Measurements from ENCODE around the gene SENP6. TPM values are rescaled to one million over a fixed set of nuclear protein-coding genes. Genes with fewer than 3 reads are reported as not detected.
A peak's percentile ranks its signal among the peaks of the same experiment; 100 is the strongest.

The SENP6 gene
- total RNA-seq, 2 experiments from 2014 or later = 54.0 to 57.7 TPM

DNA sequence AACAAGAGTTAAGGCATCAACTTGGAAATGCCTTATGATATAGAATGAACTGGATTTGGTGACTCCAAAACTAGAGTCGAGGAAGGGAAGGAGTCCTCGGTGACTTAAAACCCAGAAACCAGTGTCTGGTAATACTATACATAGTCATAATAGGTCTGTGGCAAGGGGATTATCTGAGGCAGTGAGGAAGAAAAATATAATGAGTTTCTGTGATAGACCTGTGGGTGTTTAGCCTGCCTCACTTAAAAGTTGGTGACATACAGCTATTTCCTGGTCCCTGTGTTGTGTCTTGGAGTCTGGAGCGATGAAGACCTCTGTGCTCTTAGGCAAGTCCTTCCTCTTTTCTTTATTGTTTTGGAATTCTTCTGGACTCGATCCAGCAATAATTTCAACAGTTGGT is 142.3 kb downstream of the SENP6 start:
- Mint-ChIP-seq H3K4me1 (ENCODE audit: low read depth) (peaks cover 3% of the 10 kb centered on the region), H3K27me3 (ENCODE audit: low read depth) (peaks cover 24% of the 10 kb centered on the region), H3K27ac (no peak overlapping the region), H3K36me3 (ENCODE audit: low read depth) (no peaks in the 10 kb centered on the region), H3K4me3 (no peak overlapping the region), H3K9me3 (no peaks in the 10 kb centered on the region)
- CTCF ChIA-PET = no interaction called here
- DNase-seq = no peak
- intact Hi-C loops (cut with micrococcal nuclease) = no loop called here

GRCh38 chr6:75745404-75745803 is 143.7 kb downstream of the SENP6 start:
- peaks cover 6% of the 10 kb centered on the region for H3K4me1 Mint-ChIP-seq (ENCODE audit: low read depth)
- CTCF ChIA-PET = no interaction called here
- H3K36me3 Mint-ChIP-seq (ENCODE audit: low read depth) = no peaks in the 10 kb centered on the region
- no peak overlapping the region for H3K4me3 Mint-ChIP-seq
- intact Hi-C loops (cut with micrococcal nuclease) = loop anchor here (5.0 kb wide), 1 partner anchor 463 kb away; the partner anchor contains the start of gene TMEM30A
- H3K27me3 Mint-ChIP-seq (ENCODE audit: low read depth) = peaks cover 32% of the 10 kb centered on the region
- H3K27ac Mint-ChIP-seq = no peak overlapping the region
- no peak for DNase-seq
- H3K9me3 Mint-ChIP-seq = no peaks in the 10 kb centered on the region

DNA sequence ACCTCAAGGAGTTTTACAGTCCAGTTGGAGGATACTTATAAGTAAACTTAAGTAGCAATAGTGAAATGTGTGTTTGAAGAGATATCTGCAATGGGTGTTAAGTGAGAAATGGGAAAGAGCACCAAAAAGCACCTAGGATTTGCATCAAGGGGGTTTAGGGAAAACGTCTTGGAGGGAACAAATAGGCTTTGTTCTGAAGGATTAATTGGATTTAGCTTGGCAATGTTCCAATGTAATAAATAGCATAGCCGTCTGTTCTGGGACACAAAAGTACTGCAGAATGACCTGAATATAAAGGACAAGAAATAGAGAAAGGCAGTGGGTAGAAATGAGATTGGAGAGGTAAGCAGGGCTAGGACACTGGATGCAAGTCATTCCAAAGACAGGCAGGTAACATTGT is 144.5 kb downstream of the SENP6 start:
- peaks cover 39% of the 10 kb centered on the region for H3K27me3 Mint-ChIP-seq (ENCODE audit: low read depth)
- intact Hi-C loops (cut with micrococcal nuclease) = loop anchor here (5.0 kb wide), 1 partner anchor 464 kb away; the partner anchor contains the start of gene TMEM30A
- H3K4me3 Mint-ChIP-seq = no peak overlapping the region
- CTCF ChIA-PET = no interaction called here
- no peaks in the 10 kb centered on the region for H3K9me3 Mint-ChIP-seq
- no peak overlapping the region for H3K27ac Mint-ChIP-seq
- peaks cover 6% of the 10 kb centered on the region for H3K4me1 Mint-ChIP-seq (ENCODE audit: low read depth)
- DNase-seq = no peak
- H3K36me3 Mint-ChIP-seq (ENCODE audit: low read depth) = no peaks in the 10 kb centered on the region

DNA sequence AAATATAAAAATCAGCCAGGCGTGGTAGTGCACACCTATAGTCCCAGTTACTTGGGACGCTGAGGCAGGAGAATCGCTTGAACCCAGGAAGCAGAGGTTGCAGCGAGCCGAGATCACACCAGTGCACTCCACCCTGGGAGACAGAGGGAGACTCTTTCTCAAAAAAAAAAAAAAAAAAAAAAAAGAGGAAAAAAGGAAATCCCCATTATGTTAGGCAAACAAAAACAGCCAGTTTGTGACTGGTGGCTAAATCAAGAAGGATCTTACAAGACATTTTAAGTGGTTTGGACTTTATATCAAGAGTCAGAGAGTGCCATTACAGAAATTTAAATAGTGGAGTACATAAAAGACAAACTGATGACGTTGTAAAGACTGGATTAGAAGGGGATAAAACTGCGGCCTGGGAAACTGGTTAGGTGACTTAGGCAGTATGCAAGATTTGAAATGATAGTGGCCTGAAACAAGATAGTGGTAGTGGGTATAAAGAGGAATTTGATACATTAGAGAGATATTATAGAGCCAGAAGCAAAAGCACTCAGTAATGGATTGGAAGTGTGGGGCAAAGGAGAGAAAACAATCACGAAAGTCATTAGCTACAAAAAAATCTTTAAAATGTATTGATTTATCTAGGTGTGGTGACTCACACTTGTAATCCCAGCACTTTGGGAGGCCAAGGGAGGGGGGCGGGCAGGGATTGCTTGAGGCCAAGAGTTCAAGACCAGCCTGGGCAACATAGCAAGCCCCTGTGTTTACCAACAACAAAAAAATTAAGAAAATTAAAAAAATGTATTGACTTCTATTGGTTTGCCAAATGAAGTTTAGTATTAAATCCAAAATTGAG is 145.7 kb downstream of the SENP6 start:
- Mint-ChIP-seq H3K27ac (no peak overlapping the region), H3K9me3 (no peaks in the 10 kb centered on the region), H3K27me3 (ENCODE audit: low read depth) (peaks cover 37% of the 10 kb centered on the region), H3K4me1 (ENCODE audit: low read depth) (peaks cover 6% of the 10 kb centered on the region), H3K4me3 (no peak overlapping the region), H3K36me3 (ENCODE audit: low read depth) (no peaks in the 10 kb centered on the region)
- no peak for DNase-seq
- CTCF ChIA-PET = no interaction called here
- intact Hi-C loops (cut with micrococcal nuclease) = loop anchor here (5.0 kb wide), 1 partner anchor 465 kb away; the partner anchor contains the start of gene TMEM30A

GRCh38 chr6:75748003-75748742 is 146.5 kb downstream of the SENP6 start:
- H3K27ac Mint-ChIP-seq = no peak overlapping the region
- H3K4me3 Mint-ChIP-seq = peak overlapping the region; percentile 79
- intact Hi-C loops (cut with micrococcal nuclease) = loop anchor here (2.0 to 5.0 kb wide), 3 partner anchors 83 to 466 kb away; partner anchors contain the start of gene TMEM30A
- no peaks in the 10 kb centered on the region for H3K36me3 Mint-ChIP-seq (ENCODE audit: low read depth)
- peaks cover 39% of the 10 kb centered on the region for H3K27me3 Mint-ChIP-seq (ENCODE audit: low read depth)
- CTCF ChIA-PET = no interaction called here
- peaks cover 6% of the 10 kb centered on the region for H3K4me1 Mint-ChIP-seq (ENCODE audit: low read depth)
- DNase-seq = no peak
- no peaks in the 10 kb centered on the region for H3K9me3 Mint-ChIP-seq

- Mint-ChIP-seq H3K4me3 (peak within 1 kb of the TSS; percentile 85), H3K9me3 (no peaks in the 10 kb centered on the region), H3K36me3 (ENCODE audit: low read depth) (no peaks in the 10 kb centered on the region), H3K27ac (no peak within 1 kb of the TSS), H3K4me1 (ENCODE audit: low read depth) (peaks cover 6% of the 10 kb centered on the region), H3K27me3 (ENCODE audit: low read depth) (peaks cover 36% of the 10 kb centered on the region)
- intact Hi-C loops (cut with micrococcal nuclease) = loop anchor here (2.0 to 5.0 kb wide), 3 partner anchors 82 to 467 kb away; partner anchors contain the start of gene TMEM30A
- CTCF ChIA-PET = no interaction called here
- DNase-seq = peak; percentile 27
Observed at GRCh38 chr6:75748743-75749538, 147.3 kb downstream of the SENP6 start, which contains the start of gene MYO6. Gene MYO6, plus strand, starts transcription at chr6:75749239. Its CDS starts 68,309 bp downstream, at chr6:75817548.

DNA sequence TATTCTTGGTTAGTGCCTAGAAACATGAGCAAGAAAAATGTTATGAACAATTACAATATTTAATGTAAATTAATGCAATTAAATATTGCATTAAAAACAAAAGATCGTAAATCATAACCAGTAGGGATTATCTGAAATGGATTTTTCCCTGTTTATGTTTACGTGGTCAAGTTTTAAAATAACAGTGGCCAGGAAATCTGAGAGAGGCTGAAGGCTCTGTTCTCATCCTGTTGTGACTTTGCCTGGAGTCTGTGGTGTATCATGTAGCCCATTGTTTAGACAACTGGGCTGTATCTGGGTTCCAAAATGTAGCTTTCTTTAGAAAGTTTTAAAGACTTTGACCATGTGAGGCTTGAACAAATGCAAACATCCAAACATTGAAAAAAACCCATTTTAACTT is 149.8 kb downstream of the SENP6 start:
- Mint-ChIP-seq H3K36me3 (ENCODE audit: low read depth) (no peaks in the 10 kb centered on the region), H3K9me3 (no peaks in the 10 kb centered on the region), H3K27ac (no peak overlapping the region), H3K27me3 (ENCODE audit: low read depth) (peaks cover 28% of the 10 kb centered on the region), H3K4me3 (no peak overlapping the region), H3K4me1 (ENCODE audit: low read depth) (peaks cover 6% of the 10 kb centered on the region)
- DNase-seq = no peak
- intact Hi-C loops (cut with micrococcal nuclease) = no loop called here
- CTCF ChIA-PET = interaction anchor here (0.7 kb wide), 1 partner anchor 507 kb away, joined by 3 read pairs; no protein-coding TSS in a partner anchor

DNA sequence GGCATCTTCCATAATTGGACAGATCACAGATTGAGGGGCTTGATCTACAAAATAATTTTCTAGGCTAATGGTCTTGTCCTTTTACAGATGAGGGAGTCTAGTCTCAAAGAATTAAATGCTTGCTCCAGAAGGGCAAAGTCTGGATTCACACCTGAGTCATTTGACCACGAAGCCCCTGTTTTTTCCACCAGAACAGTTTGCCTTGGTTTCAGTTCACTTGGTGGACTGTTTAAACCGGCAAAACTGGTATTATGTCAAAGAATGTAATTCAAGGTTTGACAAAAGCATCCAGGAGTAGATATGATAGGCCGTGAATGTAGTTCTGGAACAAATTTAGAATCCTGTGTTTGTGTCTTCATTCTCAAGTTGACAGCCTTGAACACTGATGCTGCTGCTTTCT is 150.7 kb downstream of the SENP6 start:
- CTCF ChIA-PET = no interaction called here
- no peak overlapping the region for H3K27ac Mint-ChIP-seq
- intact Hi-C loops (cut with micrococcal nuclease) = no loop called here
- peaks cover 6% of the 10 kb centered on the region for H3K4me1 Mint-ChIP-seq (ENCODE audit: low read depth)
- DNase-seq = no peak
- H3K36me3 Mint-ChIP-seq (ENCODE audit: low read depth) = no peaks in the 10 kb centered on the region
- no peaks in the 10 kb centered on the region for H3K9me3 Mint-ChIP-seq
- peaks cover 27% of the 10 kb centered on the region for H3K27me3 Mint-ChIP-seq (ENCODE audit: low read depth)
- H3K4me3 Mint-ChIP-seq = no peak overlapping the region

GRCh38 chr6:75755704-75756103 is 154.0 kb downstream of the SENP6 start:
- CTCF ChIA-PET = interaction anchor here (0.6 kb wide), 1 partner anchor 208 kb away, joined by 6 read pairs; no protein-coding TSS in a partner anchor
- intact Hi-C loops (cut with micrococcal nuclease) = no loop called here
- H3K27me3 Mint-ChIP-seq (ENCODE audit: low read depth) = peaks cover 16% of the 10 kb centered on the region
- H3K27ac Mint-ChIP-seq = no peak overlapping the region
- no peak overlapping the region for H3K4me3 Mint-ChIP-seq
- no peak for DNase-seq
- no peaks in the 10 kb centered on the region for H3K36me3 Mint-ChIP-seq (ENCODE audit: low read depth)
- H3K4me1 Mint-ChIP-seq (ENCODE audit: low read depth) = no peaks in the 10 kb centered on the region
- H3K9me3 Mint-ChIP-seq = no peaks in the 10 kb centered on the region

- H3K4me1 Mint-ChIP-seq (ENCODE audit: low read depth) = no peaks in the 10 kb centered on the region
- no peak for DNase-seq
- H3K36me3 Mint-ChIP-seq (ENCODE audit: low read depth) = no peaks in the 10 kb centered on the region
- H3K27me3 Mint-ChIP-seq (ENCODE audit: low read depth) = peaks cover 21% of the 10 kb centered on the region
- CTCF ChIA-PET = no interaction called here
- H3K27ac Mint-ChIP-seq = no peak overlapping the region
- no peak overlapping the region for H3K4me3 Mint-ChIP-seq
- H3K9me3 Mint-ChIP-seq = no peaks in the 10 kb centered on the region
- intact Hi-C loops (cut with micrococcal nuclease) = no loop called here
Observed at GRCh38 chr6:75757295-75757694, 155.6 kb downstream of the SENP6 start.

DNA sequence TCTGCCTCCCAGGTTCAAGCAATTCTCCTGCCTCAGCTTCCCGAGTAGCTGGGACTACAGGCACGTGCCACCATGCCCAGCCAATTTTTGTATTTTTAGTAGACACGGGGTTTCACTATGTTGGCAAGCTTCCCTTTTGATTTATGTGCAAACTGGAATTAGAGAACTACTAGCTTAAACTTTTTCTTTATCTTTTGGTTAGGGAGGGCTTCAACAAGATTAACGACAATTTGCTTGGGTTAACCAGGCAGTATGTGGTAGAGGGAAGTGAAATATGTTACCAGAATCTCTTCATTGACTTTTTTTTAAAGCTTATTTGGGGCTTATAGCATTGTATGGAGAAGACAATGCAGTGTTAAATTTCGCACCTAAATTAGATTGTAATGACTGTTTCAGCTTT is 156.4 kb downstream of the SENP6 start:
- no peaks in the 10 kb centered on the region for H3K9me3 Mint-ChIP-seq
- CTCF ChIA-PET = no interaction called here
- no peaks in the 10 kb centered on the region for H3K36me3 Mint-ChIP-seq (ENCODE audit: low read depth)
- DNase-seq = no peak
- no peak overlapping the region for H3K27ac Mint-ChIP-seq
- H3K4me1 Mint-ChIP-seq (ENCODE audit: low read depth) = no peaks in the 10 kb centered on the region
- intact Hi-C loops (cut with micrococcal nuclease) = no loop called here
- peaks cover 19% of the 10 kb centered on the region for H3K27me3 Mint-ChIP-seq (ENCODE audit: low read depth)
- H3K4me3 Mint-ChIP-seq = no peak overlapping the region

GRCh38 chr6:75759207-75759606 is 157.5 kb downstream of the SENP6 start:
- no peaks in the 10 kb centered on the region for H3K36me3 Mint-ChIP-seq (ENCODE audit: low read depth)

More at GRCh38 chr6:75759207-75759606, 157.5 kb downstream of the SENP6 start:
- Mint-ChIP-seq H3K27ac (no peak overlapping the region), H3K27me3 (ENCODE audit: low read depth) (peaks cover 22% of the 10 kb centered on the region), H3K4me3 (no peak overlapping the region), H3K4me1 (ENCODE audit: low read depth) (no peaks in the 10 kb centered on the region), H3K9me3 (no peaks in the 10 kb centered on the region)
- CTCF ChIA-PET = no interaction called here
- intact Hi-C loops (cut with micrococcal nuclease) = no loop called here
- no peak for DNase-seq
